A549 (cell line): ENCODE results near the gene ERI2. TPM values are rescaled to one million over a fixed set of nuclear protein-coding genes. Genes with fewer than 3 reads are reported as not detected.

Experiments used
- ATAC-seq, 2 experiments: fragments of 200-7000 bp in 1 of 2; fragments of >200 bp in 1 of 2; cut with Nextera tagmentation in 1 of 2; cut with Tn5 transposase in 1 of 2; 3 replicates each; pipeline versions ENCODE4 v1.8.0 to v1.9.1; 2018 to 2020; ENCODE audit warnings: mild to moderate bottlenecking in 1 of 2, moderate library complexity in 1 of 2
- CTCF ChIA-PET: fragments of 300-600 bp; sonication (Branson Sonifier 250); formaldehyde crosslinking; extraction: SDS; loops from one replicate; lab custom pipeline; 2021; ENCODE audit warnings: antibody characterized with exemption, inconsistent platforms; lab: Yijun Ruan, JAX
- POLR2A ChIA-PET: fragments of 350-600 bp; formaldehyde crosslinking; extraction: SDS; loops from one replicate; lab custom pipeline; 2021; ENCODE audit warnings: antibody characterized with exemption, inconsistent platforms; lab: Yijun Ruan, JAX
- DNase-seq, 2 experiments: peaks; one replicate each; pipeline versions ENCODE4 v3.0.0 to v3.0.0-alpha.2; 2011 to 2016; ENCODE audit warnings: low read depth in 1 of 2, low spot score in 1 of 2
- FAIRE-seq: peaks from 2 replicates; lab custom pipeline; 2011; peaks lifted over from hg19 to GRCh38; lab: Jason Lieb, UNC
- H3K27ac ChIP-seq, 2 experiments: fragments of >200 bp; sonication (Bioruptor Twin); formaldehyde crosslinking; 3 replicates each; pipeline ENCODE4 v1.5.1; 2016 to 2017
- H3K4me1 ChIP-seq: fragments of >200 bp; sonication (Bioruptor Twin); formaldehyde crosslinking; 3 replicates; pipeline ENCODE4 v1.6.1; 2016
- H3K4me2 ChIP-seq: fragments of >200 bp; sonication (Bioruptor Twin); formaldehyde crosslinking; 3 replicates; pipeline ENCODE4 v1.6.1; 2016
- H3K4me3 ChIP-seq: fragments of >200 bp; sonication (Bioruptor Twin); formaldehyde crosslinking; 3 replicates; pipeline ENCODE4 v1.5.1; 2016
- H3K9me3 ChIP-seq: fragments of >200 bp; sonication (Bioruptor Twin); formaldehyde crosslinking; 3 replicates; pipeline ENCODE4 v1.6.1; 2016
- BCL3 ChIP-seq: fragments of >200 bp; sonication (Bioruptor Twin); formaldehyde crosslinking; IDR thresholded peaks from 3 replicates; pipeline ENCODE4 v1.6.1; 2016
- CEBPB ChIP-seq, 2 experiments: fragments of >200 bp in 1 of 2; sonication (Bioruptor Twin) in 1 of 2; formaldehyde crosslinking in 1 of 2; IDR thresholded peaks; 2 replicates each; pipeline ENCODE4 v1.6.1; 2012 to 2016
- CHD2 ChIP-seq: fragments of 150-350 bp; IDR thresholded peaks from 2 replicates; pipeline ENCODE4 v1.6.1; 2014; ENCODE audit warnings: low read length; ENCODE audit not compliant: partially characterized antibody
- ELK1 ChIP-seq: fragments of 150-350 bp; IDR thresholded peaks from 2 replicates; pipeline ENCODE4 v1.6.1; 2014; ENCODE audit warnings: low read depth, mild to moderate bottlenecking, low read length
- EP300 ChIP-seq, 2 experiments: fragments of >200 bp; sonication (Bioruptor Twin); formaldehyde crosslinking; IDR thresholded peaks; 2 replicates in 1 of 2; 3 replicates in 1 of 2; pipeline ENCODE4 v1.6.1; 2016 to 2017
- FOSB ChIP-seq: fragments of 250-450 bp; sonication (Bioruptor Pico); IDR thresholded peaks from 2 replicates; pipeline ENCODE4 v1.5.0; 2020; ENCODE audit warnings: mild to moderate bottlenecking, moderate library complexity
- HES2 ChIP-seq: fragments of >200 bp; sonication (Bioruptor Twin); formaldehyde crosslinking; IDR thresholded peaks from 2 replicates; pipeline ENCODE4 v1.6.1; 2016
- HOXA7 ChIP-seq: fragments of 250-450 bp; sonication (Bioruptor Pico); IDR thresholded peaks from 2 replicates; pipeline ENCODE4 v1.5.0; 2020; ENCODE audit warnings: mild to moderate bottlenecking, moderate library complexity
- HOXB13 ChIP-seq: fragments of 250-450 bp; sonication (Bioruptor Pico); IDR thresholded peaks from 2 replicates; pipeline ENCODE4 v1.5.0; 2020; ENCODE audit warnings: low read depth, mild to moderate bottlenecking, moderate library complexity
- HOXB5 ChIP-seq: fragments of 250-450 bp; sonication (Bioruptor Pico); IDR thresholded peaks from 2 replicates; pipeline ENCODE4 v1.5.0; 2020; ENCODE audit warnings: mild to moderate bottlenecking, moderate library complexity
- KDM1A ChIP-seq: fragments of 200-600 bp; sonication (generic); IDR thresholded peaks from 2 replicates; pipeline ENCODE4 v1.6.1; 2016; ENCODE audit warnings: low read depth, mild to moderate bottlenecking
- MAFK ChIP-seq: fragments of 450-650 bp; IDR thresholded peaks from 2 replicates; pipeline ENCODE4 v1.6.1; 2014; ENCODE audit not compliant: partially characterized antibody
- NFE2L2 ChIP-seq: fragments of 150-350 bp; conservative IDR thresholded peaks from 2 replicates; pipeline ENCODE4 v1.6.1; 2014; ENCODE audit warnings: low read length
- PHF8 ChIP-seq: fragments of 200-600 bp; sonication (generic); IDR thresholded peaks from 2 replicates; pipeline ENCODE4 v1.6.1; 2016; ENCODE audit warnings: low read depth, mild to moderate bottlenecking, antibody characterized with exemption, moderate library complexity, borderline replicate concordance
- POLR2AphosphoS2 ChIP-seq: conservative IDR thresholded peaks from 2 replicates; pipeline ENCODE4 v1.6.1; 2012; ENCODE audit warnings: low read length, improper control_type of control experiment, inconsistent platforms
- RNF2 ChIP-seq: fragments of 200-600 bp; sonication (generic); IDR thresholded peaks from 2 replicates; pipeline ENCODE4 v1.6.1; 2016; ENCODE audit warnings: low read depth, mild to moderate bottlenecking, antibody characterized with exemption, moderate library complexity, borderline replicate concordance
- SREBF2 ChIP-seq: fragments of 450-650 bp; IDR thresholded peaks from 2 replicates; pipeline ENCODE4 v1.6.1; 2014; ENCODE audit warnings: mild to moderate bottlenecking, moderate library complexity
- TFCP2L1 ChIP-seq: fragments of 250-450 bp; sonication (Bioruptor Pico); IDR thresholded peaks from 2 replicates; pipeline ENCODE4 v1.5.0; 2021; ENCODE audit warnings: mild to moderate bottlenecking
- TP53 ChIP-seq: fragments of 250-450 bp; sonication (Bioruptor Pico); IDR thresholded peaks from 2 replicates; pipeline ENCODE4 v1.5.0; 2021; ENCODE audit warnings: mild to moderate bottlenecking, moderate library complexity
- WGBS: methylation state at CpG from one replicate; pipeline ENCODE4 v1.1.6; 2017; ENCODE audit errors: missing lambda C conversion rate; 5-methylcytosine and 5-hydroxymethylcytosine counted together
- polyA plus RNA-seq, 4 experiments: library from polyadenylated mRNA; depleted of rRNA in 3 of 4; stranded (reverse); fragments of >200 nt; fragmentation: RNase III in 1 of 4; extraction: RNeasy Plus Mini Kit Qiagen cat#74134 plus additional on column Dnase treatment in 1 of 4; gene quantifications; 2 replicates in 3 of 4; 3 replicates in 1 of 4; pipeline ENCODE4 v1.2.3, GENCODE V29; 2011 to 2017
- TF ChIP-seq, protein P1 (sequence below): IDR thresholded peaks from 2 replicates; pipeline ENCODE4 v1.6.1; 2012
- TF ChIP-seq, protein P2 (sequence below): IDR thresholded peaks from 2 replicates; pipeline ENCODE4 v1.6.1; 2012; ENCODE audit warnings: low read depth, borderline replicate concordance
- TF ChIP-seq, protein P3 (sequence below): fragments of 450-650 bp; IDR thresholded peaks from 2 replicates; pipeline ENCODE4 v1.6.1; 2014; ENCODE audit warnings: antibody characterized with exemption

The ERI2 gene
- polyA plus RNA-seq, 2 of the 4 experiments (the other 2 are of a cell fraction), result 15.9 to 25.1 TPM

GRCh38 chr16:20768818-20769217 is 37.5 kb downstream of the ERI2 start:
- H3K27ac ChIP-seq, result no peak overlapping the region
- TF ChIP-seq TP53 (no peak), MAFK (peak; percentile 77)
- TF ChIP-seq, protein P1, sequence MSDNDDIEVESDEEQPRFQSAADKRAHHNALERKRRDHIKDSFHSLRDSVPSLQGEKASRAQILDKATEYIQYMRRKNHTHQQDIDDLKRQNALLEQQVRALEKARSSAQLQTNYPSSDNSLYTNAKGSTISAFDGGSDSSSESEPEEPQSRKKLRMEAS, result no peak
- H3K4me3 ChIP-seq, result no peak overlapping the region
- ChIA-PET POLR2A (no interaction called here), CTCF (interaction anchor here (1.1 to 2.2 kb wide), 3 partner anchors 11 to 341 kb away, joined by 3 to 4 read pairs (median 3); no protein-coding TSS in a partner anchor)
- WGBS, result 83% methylated on average over 1 of the region's 1 CpG
- no peak overlapping the region for H3K4me2 ChIP-seq
- peaks cover 15% of the 10 kb centered on the region; the same call in 2 of the 3 replicates for H3K4me1 ChIP-seq
- no peak for ATAC-seq
- no peak for DNase-seq
- H3K9me3 ChIP-seq, result peaks cover 7% of the 10 kb centered on the region; the same call in 1 of the 3 replicates
- no peak for FAIRE-seq

DNA sequence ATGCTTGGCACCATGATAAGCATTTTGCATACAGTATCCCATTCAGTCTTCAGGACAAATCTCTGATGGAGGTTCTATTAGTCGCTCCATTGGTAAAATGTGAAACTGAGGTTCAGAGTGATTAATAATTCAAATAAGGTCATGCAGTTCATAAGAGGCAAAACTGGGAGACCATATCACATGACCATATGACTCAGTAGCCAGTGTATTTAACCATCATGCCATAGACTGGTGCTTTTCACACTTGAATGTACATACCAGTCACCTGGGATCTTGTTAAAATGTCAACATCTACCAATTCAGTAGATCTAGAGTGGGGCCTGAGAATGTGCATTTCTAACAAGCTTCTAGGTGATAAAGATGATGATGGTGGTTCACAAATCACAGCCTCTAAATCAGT is 38.2 kb downstream of the ERI2 start:
- no peak overlapping the region for H3K27ac ChIP-seq
- peaks cover 7% of the 10 kb centered on the region; the same call in 1 of the 3 replicates for H3K9me3 ChIP-seq
- no peak overlapping the region for H3K4me2 ChIP-seq
- ChIA-PET POLR2A (no interaction called here), CTCF (interaction anchor here (1.1 to 2.2 kb wide), 3 partner anchors 12 to 342 kb away, joined by 3 to 4 read pairs (median 3); no protein-coding TSS in a partner anchor)
- 91% methylated on average over 1 of the region's 1 CpG for WGBS
- no peak for ATAC-seq
- no peak for DNase-seq
- H3K4me3 ChIP-seq, result no peak overlapping the region
- H3K4me1 ChIP-seq, result peaks cover 19% of the 10 kb centered on the region; the same call in 2 of the 3 replicates
- FAIRE-seq, result no peak
- TF ChIP-seq BCL3 (no peak), EP300 (IDR thresholded peaks at IDR 0.05) (no peak), POLR2AphosphoS2 (no peak), FOSB (CRISPR knock-in tag) (no peak), KDM1A (no peak), HOXB13 (CRISPR knock-in tag) (no peak), CHD2 (no peak), PHF8 (no peak), HOXA7 (CRISPR knock-in tag) (no peak), SREBF2 (no peak)
- TF ChIP-seq, all 56 proteins: peak for 0

- ATAC-seq, result no peak
- H3K4me3 ChIP-seq, result no peak overlapping the region
- FAIRE-seq, result no peak
- H3K9me3 ChIP-seq, result peaks cover 4% of the 10 kb centered on the region; the same call in 2 of the 3 replicates
- no peak overlapping the region for H3K4me2 ChIP-seq
- TF ChIP-seq BCL3, result no peak
- no peak for TF ChIP-seq CEBPB (IDR thresholded peaks at IDR 0.05)
- TF ChIP-seq ELK1, result no peak
- TF ChIP-seq HOXA7 (CRISPR knock-in tag), result no peak
- no peak for TF ChIP-seq HOXB5 (CRISPR knock-in tag)
- TF ChIP-seq, protein P2, sequence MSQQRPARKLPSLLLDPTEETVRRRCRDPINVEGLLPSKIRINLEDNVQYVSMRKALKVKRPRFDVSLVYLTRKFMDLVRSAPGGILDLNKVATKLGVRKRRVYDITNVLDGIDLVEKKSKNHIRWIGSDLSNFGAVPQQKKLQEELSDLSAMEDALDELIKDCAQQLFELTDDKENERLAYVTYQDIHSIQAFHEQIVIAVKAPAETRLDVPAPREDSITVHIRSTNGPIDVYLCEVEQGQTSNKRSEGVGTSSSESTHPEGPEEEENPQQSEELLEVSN, result no peak
- TF ChIP-seq TFCP2L1 (CRISPR knock-in tag), result no peak
- TF ChIP-seq NFE2L2, result no peak
- TF ChIP-seq, protein P3, sequence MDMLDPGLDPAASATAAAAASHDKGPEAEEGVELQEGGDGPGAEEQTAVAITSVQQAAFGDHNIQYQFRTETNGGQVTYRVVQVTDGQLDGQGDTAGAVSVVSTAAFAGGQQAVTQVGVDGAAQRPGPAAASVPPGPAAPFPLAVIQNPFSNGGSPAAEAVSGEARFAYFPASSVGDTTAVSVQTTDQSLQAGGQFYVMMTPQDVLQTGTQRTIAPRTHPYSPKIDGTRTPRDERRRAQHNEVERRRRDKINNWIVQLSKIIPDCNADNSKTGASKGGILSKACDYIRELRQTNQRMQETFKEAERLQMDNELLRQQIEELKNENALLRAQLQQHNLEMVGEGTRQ, result no peak
- TF ChIP-seq HES2, result no peak
- TF ChIP-seq RNF2, result no peak
- DNase-seq, result no peak
- H3K4me1 ChIP-seq, result peaks cover 20% of the 10 kb centered on the region; the same call in 2 of the 3 replicates
- CTCF ChIA-PET, result interaction anchor here (1.2 to 2.2 kb wide), 2 partner anchors 12 to 26 kb away, joined by 3 to 4 read pairs; no protein-coding TSS in a partner anchor
- POLR2A ChIA-PET, result no interaction called here
- H3K27ac ChIP-seq, result no peak overlapping the region
These were observed 38.7 kb downstream of the ERI2 start for GRCh38 chr16:20767577-20767976.
